Liver (tissue), 9 donors: ENCODE data around the gene AOPEP. TPM values are rescaled to one million over a fixed set of nuclear protein-coding genes. Genes with fewer than 3 reads are reported as not detected.
A peak's percentile ranks its signal among the peaks of the same experiment; 100 is the strongest.

Experiments used
- DNase-seq: peaks from one replicate; pipeline ENCODE4 v3.0.0-alpha.2; 2017; ENCODE audit warnings: low spot score
- H3K27ac ChIP-seq, 2 donors: one replicate each; pipeline ENCODE4 v1.7.0; 2013; ENCODE audit warnings: inconsistent platforms in 2 of 2, low read length in 2 of 2, control low read depth in 1 of 2, low read depth in 1 of 2, mild to moderate bottlenecking in 1 of 2
- H3K27me3 ChIP-seq, 4 donors: one replicate each; pipeline versions ENCODE4 v1.6.1 to v1.7.0; 2013; ENCODE audit warnings: low read length in 3 of 4, inconsistent platforms in 1 of 4, mild to moderate bottlenecking in 1 of 4, moderate library complexity in 1 of 4; ENCODE audit not compliant: control insufficient read depth in 4 of 4, insufficient read depth in 4 of 4
- H3K36me3 ChIP-seq, 4 donors: one replicate each; pipeline versions ENCODE4 v1.6.1 to v1.7.0; 2013; ENCODE audit warnings: low read length in 3 of 4, mild to moderate bottlenecking in 3 of 4, low read depth in 1 of 4, moderate library complexity in 1 of 4; ENCODE audit not compliant: control insufficient read depth in 4 of 4, insufficient read depth in 3 of 4
- H3K4me1 ChIP-seq, 4 donors: one replicate each; pipeline versions ENCODE4 v1.6.1 to v1.7.0; 2013; ENCODE audit warnings: low read length in 3 of 4, mild to moderate bottlenecking in 3 of 4, moderate library complexity in 1 of 4; ENCODE audit not compliant: control insufficient read depth in 4 of 4, insufficient read depth in 4 of 4
- H3K4me3 ChIP-seq, 3 donors: one replicate each; pipeline versions ENCODE4 v1.6.1 to v1.7.0; 2013; ENCODE audit warnings: low read length in 3 of 3, control low read depth in 1 of 3, low read depth in 1 of 3, mild to moderate bottlenecking in 1 of 3
- H3K9ac ChIP-seq, 2 donors: one replicate each; pipeline ENCODE4 v1.7.0; 2013; ENCODE audit warnings: low read length in 2 of 2, mild to moderate bottlenecking in 2 of 2, moderate library complexity in 2 of 2, control low read depth in 1 of 2, low read depth in 1 of 2
- H3K9me3 ChIP-seq, 4 donors: one replicate each; pipeline versions ENCODE4 v1.6.1 to v1.7.0; 2013; ENCODE audit warnings: low read length in 3 of 4; ENCODE audit not compliant: control insufficient read depth in 4 of 4
- EGR1 ChIP-seq, 2 donors: IDR thresholded peaks; 2 replicates each; pipeline ENCODE4 v1.6.1; 2016 to 2018; ENCODE audit warnings: antibody characterized with exemption in 2 of 2, low read depth in 2 of 2
- FOXA1 ChIP-seq: IDR thresholded peaks from 2 replicates; pipeline ENCODE4 v1.6.1; 2016; ENCODE audit warnings: antibody characterized with exemption
- FOXA2 ChIP-seq: IDR thresholded peaks from 2 replicates; pipeline ENCODE4 v1.6.1; 2016; ENCODE audit warnings: antibody characterized with exemption
- GABPA ChIP-seq, 2 donors: IDR thresholded peaks in 1 of 2; conservative IDR thresholded peaks in 1 of 2; 2 replicates each; pipeline ENCODE4 v1.6.1; 2016; ENCODE audit warnings: antibody characterized with exemption in 2 of 2, mild to moderate bottlenecking in 1 of 2, moderate library complexity in 1 of 2
- HNF4A ChIP-seq, 2 donors: conservative IDR thresholded peaks; 2 replicates each; pipeline ENCODE4 v1.6.1; 2016; ENCODE audit warnings: antibody characterized with exemption in 2 of 2, mild to moderate bottlenecking in 2 of 2
- HNF4G ChIP-seq: IDR thresholded peaks from 2 replicates; pipeline ENCODE4 v1.6.1; 2016; ENCODE audit warnings: antibody characterized with exemption
- JUND ChIP-seq, 2 donors: IDR thresholded peaks; 2 replicates each; pipeline ENCODE4 v1.6.1; 2016; ENCODE audit warnings: antibody characterized with exemption in 2 of 2
- NR2F2 ChIP-seq: IDR thresholded peaks from 2 replicates; pipeline ENCODE4 v1.6.1; 2016; ENCODE audit warnings: antibody characterized with exemption
- RAD21 ChIP-seq, 2 donors: IDR thresholded peaks; 2 replicates each; pipeline ENCODE4 v1.6.1; 2016; ENCODE audit warnings: antibody characterized with exemption in 2 of 2, mild to moderate bottlenecking in 2 of 2
- RXRA ChIP-seq, 2 donors: IDR thresholded peaks; 2 replicates each; pipeline ENCODE4 v1.6.1; 2017 to 2018; ENCODE audit warnings: antibody characterized with exemption in 2 of 2, mild to moderate bottlenecking in 1 of 2
- SP1 ChIP-seq: IDR thresholded peaks from 2 replicates; pipeline ENCODE4 v1.6.1; 2018; ENCODE audit warnings: antibody characterized with exemption, mild to moderate bottlenecking
- TAF1 ChIP-seq: conservative IDR thresholded peaks from 2 replicates; pipeline ENCODE4 v1.6.1; 2016; ENCODE audit warnings: antibody characterized with exemption, mild to moderate bottlenecking
- YY1 ChIP-seq: IDR thresholded peaks from 2 replicates; pipeline ENCODE4 v1.6.1; 2016; ENCODE audit warnings: antibody characterized with exemption, mild to moderate bottlenecking
- WGBS: extraction: QIAGEN DNeasy Blood & Tissue Kit; methylation state at CpG from one replicate; pipeline ENCODE4 v1.1.7; 2013; 5-methylcytosine and 5-hydroxymethylcytosine counted together
- polyA plus RNA-seq, 2 donors: library from polyadenylated mRNA; stranded (reverse) in 1 of 2; unstranded in 1 of 2; fragments of 200-250 nt in 1 of 2; fragments of >200 nt in 1 of 2; fragmentation: Nextera tagmentation in 1 of 2; extraction: Ambion mirVana in 1 of 2; gene quantifications; one replicate each; pipeline versions ENCODE4 v1.2.1 to v1.2.3, GENCODE V29; 2013 to 2015
- total RNA-seq, 2 donors: library from RNA; depleted of rRNA; stranded (reverse); fragments of >200 nt; gene quantifications; one replicate each; pipeline ENCODE4 v1.2.3, GENCODE V29; 2014
- TF ChIP-seq, protein P1 (sequence below): IDR thresholded peaks from 2 replicates; pipeline ENCODE4 v1.6.1; 2016; ENCODE audit warnings: antibody characterized with exemption
- TF ChIP-seq, protein P2 (sequence below): fragments of 150-350 bp; IDR thresholded peaks from 2 replicates; pipeline ENCODE4 v1.5.1; 2017; ENCODE audit warnings: improper control_type of control experiment, low read depth, low read length; ENCODE audit not compliant: missing input control
- TF ChIP-seq, protein P3 (sequence below): IDR thresholded peaks from 2 replicates; pipeline ENCODE4 v1.6.1; 2016; ENCODE audit warnings: antibody characterized with exemption
- TF ChIP-seq, protein P4 (sequence below): IDR thresholded peaks from 2 replicates; pipeline ENCODE4 v1.6.1; 2016; ENCODE audit warnings: antibody characterized with exemption, mild to moderate bottlenecking
- TF ChIP-seq, protein P5 (sequence below): IDR thresholded peaks from 2 replicates; pipeline ENCODE4 v1.6.1; 2016; ENCODE audit warnings: antibody characterized with exemption
- donor health status: healthy.
- donor health status: healthy.
- donor health status: healthy.
- donor health status: healthy.
- donor health status: healthy.

The AOPEP gene
- total and polyA plus RNA-seq, 4 donors: 22.2 to 77.1 (median 34.8) TPM

DNA sequence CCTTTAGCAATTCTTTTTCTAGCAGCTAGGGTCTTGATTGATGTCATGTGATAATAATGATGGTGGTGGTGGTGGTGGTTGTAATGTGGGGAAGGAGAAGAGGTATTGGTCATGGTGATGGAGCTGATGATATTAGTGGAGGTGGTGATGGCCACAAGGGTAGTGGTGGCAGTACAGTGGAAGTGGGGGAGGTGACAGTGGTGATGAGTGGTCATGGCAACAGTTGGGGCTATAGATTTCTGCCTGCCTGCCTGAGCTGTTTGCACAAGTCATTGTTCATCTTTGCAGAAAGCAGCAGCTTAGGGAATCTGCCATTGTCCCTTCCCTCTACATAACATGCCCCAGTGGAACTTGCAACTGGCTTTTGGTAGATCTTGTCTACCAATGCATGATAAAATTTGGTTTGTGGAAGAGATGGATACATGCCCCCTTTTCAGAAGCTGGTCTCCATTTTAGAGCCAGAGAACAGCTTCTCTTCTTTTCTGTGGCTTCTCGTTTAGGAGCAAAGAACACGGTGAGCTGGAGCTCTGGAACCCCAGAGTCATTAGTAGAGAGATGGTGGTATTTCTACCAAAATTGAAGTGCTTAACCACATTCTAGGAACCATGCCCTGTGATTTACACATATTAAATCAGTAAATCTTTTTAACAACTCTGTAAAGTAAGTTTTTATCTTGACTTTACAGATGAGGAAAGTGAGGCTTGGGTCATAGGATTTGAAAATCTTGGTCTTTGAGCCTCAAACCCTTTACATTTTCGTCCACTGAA is 100.3 kb downstream of the AOPEP start:
- no peak for DNase-seq
- no peak for TF ChIP-seq TAF1
- no peak for TF ChIP-seq HNF4A (conservative IDR thresholded peaks at IDR 0.05)
- TF ChIP-seq, protein P1, sequence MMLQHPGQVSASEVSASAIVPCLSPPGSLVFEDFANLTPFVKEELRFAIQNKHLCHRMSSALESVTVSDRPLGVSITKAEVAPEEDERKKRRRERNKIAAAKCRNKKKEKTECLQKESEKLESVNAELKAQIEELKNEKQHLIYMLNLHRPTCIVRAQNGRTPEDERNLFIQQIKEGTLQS: no peak
- TF ChIP-seq JUND (IDR thresholded peaks at IDR 0.05): no peak
- no peak for TF ChIP-seq NR2F2
- TF ChIP-seq, protein P2, sequence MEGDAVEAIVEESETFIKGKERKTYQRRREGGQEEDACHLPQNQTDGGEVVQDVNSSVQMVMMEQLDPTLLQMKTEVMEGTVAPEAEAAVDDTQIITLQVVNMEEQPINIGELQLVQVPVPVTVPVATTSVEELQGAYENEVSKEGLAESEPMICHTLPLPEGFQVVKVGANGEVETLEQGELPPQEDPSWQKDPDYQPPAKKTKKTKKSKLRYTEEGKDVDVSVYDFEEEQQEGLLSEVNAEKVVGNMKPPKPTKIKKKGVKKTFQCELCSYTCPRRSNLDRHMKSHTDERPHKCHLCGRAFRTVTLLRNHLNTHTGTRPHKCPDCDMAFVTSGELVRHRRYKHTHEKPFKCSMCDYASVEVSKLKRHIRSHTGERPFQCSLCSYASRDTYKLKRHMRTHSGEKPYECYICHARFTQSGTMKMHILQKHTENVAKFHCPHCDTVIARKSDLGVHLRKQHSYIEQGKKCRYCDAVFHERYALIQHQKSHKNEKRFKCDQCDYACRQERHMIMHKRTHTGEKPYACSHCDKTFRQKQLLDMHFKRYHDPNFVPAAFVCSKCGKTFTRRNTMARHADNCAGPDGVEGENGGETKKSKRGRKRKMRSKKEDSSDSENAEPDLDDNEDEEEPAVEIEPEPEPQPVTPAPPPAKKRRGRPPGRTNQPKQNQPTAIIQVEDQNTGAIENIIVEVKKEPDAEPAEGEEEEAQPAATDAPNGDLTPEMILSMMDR: no peak
- TF ChIP-seq, protein P3, sequence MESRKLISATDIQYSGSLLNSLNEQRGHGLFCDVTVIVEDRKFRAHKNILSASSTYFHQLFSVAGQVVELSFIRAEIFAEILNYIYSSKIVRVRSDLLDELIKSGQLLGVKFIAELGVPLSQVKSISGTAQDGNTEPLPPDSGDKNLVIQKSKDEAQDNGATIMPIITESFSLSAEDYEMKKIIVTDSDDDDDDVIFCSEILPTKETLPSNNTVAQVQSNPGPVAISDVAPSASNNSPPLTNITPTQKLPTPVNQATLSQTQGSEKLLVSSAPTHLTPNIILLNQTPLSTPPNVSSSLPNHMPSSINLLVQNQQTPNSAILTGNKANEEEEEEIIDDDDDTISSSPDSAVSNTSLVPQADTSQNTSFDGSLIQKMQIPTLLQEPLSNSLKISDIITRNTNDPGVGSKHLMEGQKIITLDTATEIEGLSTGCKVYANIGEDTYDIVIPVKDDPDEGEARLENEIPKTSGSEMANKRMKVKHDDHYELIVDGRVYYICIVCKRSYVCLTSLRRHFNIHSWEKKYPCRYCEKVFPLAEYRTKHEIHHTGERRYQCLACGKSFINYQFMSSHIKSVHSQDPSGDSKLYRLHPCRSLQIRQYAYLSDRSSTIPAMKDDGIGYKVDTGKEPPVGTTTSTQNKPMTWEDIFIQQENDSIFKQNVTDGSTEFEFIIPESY: no peak
- TF ChIP-seq, protein P4, sequence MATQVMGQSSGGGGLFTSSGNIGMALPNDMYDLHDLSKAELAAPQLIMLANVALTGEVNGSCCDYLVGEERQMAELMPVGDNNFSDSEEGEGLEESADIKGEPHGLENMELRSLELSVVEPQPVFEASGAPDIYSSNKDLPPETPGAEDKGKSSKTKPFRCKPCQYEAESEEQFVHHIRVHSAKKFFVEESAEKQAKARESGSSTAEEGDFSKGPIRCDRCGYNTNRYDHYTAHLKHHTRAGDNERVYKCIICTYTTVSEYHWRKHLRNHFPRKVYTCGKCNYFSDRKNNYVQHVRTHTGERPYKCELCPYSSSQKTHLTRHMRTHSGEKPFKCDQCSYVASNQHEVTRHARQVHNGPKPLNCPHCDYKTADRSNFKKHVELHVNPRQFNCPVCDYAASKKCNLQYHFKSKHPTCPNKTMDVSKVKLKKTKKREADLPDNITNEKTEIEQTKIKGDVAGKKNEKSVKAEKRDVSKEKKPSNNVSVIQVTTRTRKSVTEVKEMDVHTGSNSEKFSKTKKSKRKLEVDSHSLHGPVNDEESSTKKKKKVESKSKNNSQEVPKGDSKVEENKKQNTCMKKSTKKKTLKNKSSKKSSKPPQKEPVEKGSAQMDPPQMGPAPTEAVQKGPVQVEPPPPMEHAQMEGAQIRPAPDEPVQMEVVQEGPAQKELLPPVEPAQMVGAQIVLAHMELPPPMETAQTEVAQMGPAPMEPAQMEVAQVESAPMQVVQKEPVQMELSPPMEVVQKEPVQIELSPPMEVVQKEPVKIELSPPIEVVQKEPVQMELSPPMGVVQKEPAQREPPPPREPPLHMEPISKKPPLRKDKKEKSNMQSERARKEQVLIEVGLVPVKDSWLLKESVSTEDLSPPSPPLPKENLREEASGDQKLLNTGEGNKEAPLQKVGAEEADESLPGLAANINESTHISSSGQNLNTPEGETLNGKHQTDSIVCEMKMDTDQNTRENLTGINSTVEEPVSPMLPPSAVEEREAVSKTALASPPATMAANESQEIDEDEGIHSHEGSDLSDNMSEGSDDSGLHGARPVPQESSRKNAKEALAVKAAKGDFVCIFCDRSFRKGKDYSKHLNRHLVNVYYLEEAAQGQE: no peak
- no peak for TF ChIP-seq FOXA1
- TF ChIP-seq HNF4G: no peak
- TF ChIP-seq, protein P5, sequence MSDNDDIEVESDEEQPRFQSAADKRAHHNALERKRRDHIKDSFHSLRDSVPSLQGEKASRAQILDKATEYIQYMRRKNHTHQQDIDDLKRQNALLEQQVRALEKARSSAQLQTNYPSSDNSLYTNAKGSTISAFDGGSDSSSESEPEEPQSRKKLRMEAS: no peak
- no peak for TF ChIP-seq RXRA (IDR thresholded peaks at IDR 0.05)
- no peak for TF ChIP-seq FOXA2
- no peak for TF ChIP-seq RAD21 (IDR thresholded peaks at IDR 0.05)
- TF ChIP-seq SP1: no peak
- TF ChIP-seq EGR1 (IDR thresholded peaks at IDR 0.05; ENCODE audit: low read depth in 2 of 2): no peak
- no peak for TF ChIP-seq YY1
- no peak for TF ChIP-seq GABPA (IDR thresholded peaks at IDR 0.05 in 1 of 2, conservative IDR thresholded peaks at IDR 0.05 in 1 of 2)
- peak overlapping the region; percentile 59 to 88 for H3K27ac ChIP-seq
- no peaks in the 10 kb centered on the region for H3K9me3 ChIP-seq
- H3K4me3 ChIP-seq: no peak overlapping the region
- H3K4me1 ChIP-seq: peaks cover 2 to 13% (median 6%) of the 10 kb centered on the region in 4 donors
- H3K36me3 ChIP-seq: no peaks in the 10 kb centered on the region
- 75% methylated on average over 3 of the region's 3 CpGs for WGBS
- no peaks in the 10 kb centered on the region for H3K27me3 ChIP-seq
- H3K9ac ChIP-seq: peak overlapping the region in 1 of 2 donors; percentile 71
